ENCODE measurements around the gene PHACTR1. TPM values are rescaled to one million over a fixed set of nuclear protein-coding genes. Genes with fewer than 3 reads are reported as not detected.

PHACTR1 gene
- total RNA-seq = 0.30 and 0.51 TPM in 2 replicates

DNA sequence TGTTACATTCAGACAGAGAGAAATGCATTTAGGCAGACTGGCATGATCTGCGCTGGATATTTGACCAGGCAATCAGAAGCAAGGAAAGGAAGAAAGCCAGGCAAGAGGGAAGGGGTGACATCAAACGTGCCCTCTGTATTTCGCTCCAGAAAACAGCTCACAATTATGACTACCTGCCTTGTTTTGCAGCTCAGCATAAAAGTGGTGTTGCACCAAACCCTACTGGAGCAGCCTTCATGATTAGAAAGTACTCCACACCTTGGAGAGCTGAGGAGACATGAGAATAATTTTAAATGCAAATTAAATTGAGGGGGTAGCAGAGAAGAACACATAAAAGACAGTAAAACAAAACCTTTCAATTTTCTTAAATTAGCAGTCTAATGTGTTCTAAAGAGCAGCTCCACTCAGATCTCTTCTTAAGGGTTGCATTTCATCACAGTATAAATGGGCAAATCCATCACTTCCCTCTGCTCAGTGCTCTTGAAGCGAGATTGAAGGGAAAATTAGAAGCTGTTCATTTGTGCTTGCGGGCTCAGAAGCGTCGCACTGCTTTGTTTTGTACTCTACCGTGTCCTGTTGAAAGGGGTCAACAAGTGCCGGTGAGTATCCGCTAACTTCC is at the start of gene PHACTR1:
Gene PHACTR1, plus strand, starts transcription at position 470 of the 619 bp plus-strand sequence.

DNA sequence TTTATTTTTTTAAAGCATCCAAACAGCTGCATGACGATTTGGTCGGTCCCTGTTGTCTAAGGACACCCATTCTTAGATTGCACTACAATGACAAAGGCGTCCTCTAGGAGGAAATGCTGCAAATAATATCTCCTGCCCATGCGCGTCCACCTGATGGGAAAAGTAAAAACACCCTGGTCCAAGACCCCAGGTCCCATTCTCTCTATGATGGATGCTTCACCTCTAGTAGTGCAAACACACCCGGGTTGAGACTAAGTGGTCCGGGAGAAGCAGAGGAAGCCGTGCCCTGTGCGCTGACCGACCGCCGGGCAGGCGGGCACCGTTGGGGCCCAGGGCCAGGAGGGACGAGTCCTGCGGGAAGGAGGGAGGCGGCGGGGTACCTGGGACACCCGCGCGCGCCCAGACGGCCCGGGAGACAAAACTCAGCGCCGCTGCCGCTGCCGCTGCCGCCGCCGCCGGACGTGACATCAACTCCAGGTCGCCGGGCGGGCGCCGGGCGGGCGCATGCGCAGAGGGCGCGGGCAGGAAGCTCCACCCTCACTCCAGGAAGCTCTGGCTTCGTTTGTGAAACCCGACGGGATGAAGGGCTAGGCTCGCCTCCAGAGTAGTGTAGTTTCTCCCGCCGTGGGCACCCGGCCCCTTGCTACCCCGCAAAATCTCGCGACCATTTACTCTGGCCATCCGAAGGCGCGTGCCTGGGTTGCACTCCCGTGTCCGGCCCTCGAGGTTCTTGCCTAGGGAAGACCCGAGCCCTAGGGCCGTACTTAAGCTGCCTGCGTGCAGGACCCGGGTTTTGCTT is 611.7 kb downstream of the PHACTR1 start, which contains the start of gene TBC1D7:
Gene TBC1D7, minus strand, starts transcription at position 462 of the 799 bp plus-strand sequence. CDS start 1,639 bp downstream, outside the sequence.

Measured in smooth muscle cell of the umbilical artery (primary cell).